Karpas-422 (cell line): ENCODE data around the gene COA7. TPM values are rescaled to one million over a fixed set of nuclear protein-coding genes. Genes with fewer than 3 reads are reported as not detected.
"Not testable (repeated sequence)": the region's sequence is repeated elsewhere in the genome, so short reads cannot be mapped to it uniquely, and the experiment has no call there.

Experiments
- DNase-seq: peaks from one replicate; pipeline ENCODE4 v3.0.0-alpha.2; 2015
- H2AFZ ChIP-seq: fragments of 200-600 bp; sonication (generic); 2 replicates; pipeline ENCODE4 v1.6.1; 2014; ENCODE audit warnings: antibody characterized with exemption, low read length, mixed read lengths
- H3K27ac ChIP-seq: fragments of 200-600 bp; sonication (generic); 2 replicates; pipeline ENCODE4 v1.5.1; 2014; ENCODE audit warnings: mild to moderate bottlenecking, low read length, moderate library complexity
- H3K27me3 ChIP-seq: fragments of 200-600 bp; sonication (generic); 2 replicates; pipeline ENCODE4 v1.6.1; 2014; ENCODE audit warnings: low read length, mixed read lengths
- H3K36me3 ChIP-seq: fragments of 200-600 bp; sonication (generic); 2 replicates; pipeline ENCODE4 v1.6.1; 2014; ENCODE audit warnings: low read length, mixed read lengths; ENCODE audit not compliant: insufficient read depth
- H3K4me1 ChIP-seq: fragments of 200-600 bp; sonication (generic); 2 replicates; pipeline ENCODE4 v1.6.1; 2014; ENCODE audit warnings: mild to moderate bottlenecking, low read length, mixed read lengths
- H3K4me2 ChIP-seq: fragments of 200-600 bp; sonication (generic); 2 replicates; pipeline ENCODE4 v1.6.1; 2014; ENCODE audit warnings: low read length, low read depth, mild to moderate bottlenecking; ENCODE audit not compliant: poor library complexity, severe bottlenecking
- H3K4me3 ChIP-seq: fragments of 200-600 bp; sonication (generic); 2 replicates; pipeline ENCODE4 v1.5.1; 2014; ENCODE audit warnings: mild to moderate bottlenecking, antibody characterized with exemption, low read length, mixed read lengths
- H3K79me2 ChIP-seq: fragments of 200-600 bp; sonication (generic); 2 replicates; pipeline ENCODE4 v1.6.1; 2014; ENCODE audit warnings: mild to moderate bottlenecking, low read length, mixed read lengths
- H3K9ac ChIP-seq: fragments of 200-600 bp; sonication (generic); 2 replicates; pipeline ENCODE4 v1.6.0; 2014; ENCODE audit warnings: low read length
- H3K9me2 ChIP-seq: fragments of 200-600 bp; sonication (generic), shearing (Covaris generic); replicated peaks from 2 replicates; pipeline ENCODE4 v1.6.0; 2014; ENCODE audit warnings: mild to moderate bottlenecking, low read length, moderate library complexity; ENCODE audit not compliant: insufficient read depth
- H3K9me3 ChIP-seq: fragments of 300-700, 200-600 bp; sonication (generic); 2 replicates; pipeline ENCODE4 v1.6.1; 2014; ENCODE audit warnings: low read length, mixed read lengths
- H4K20me1 ChIP-seq: fragments of 200-600 bp; sonication (generic); 2 replicates; pipeline ENCODE4 v1.6.1; 2014; ENCODE audit warnings: mild to moderate bottlenecking, antibody characterized with exemption, low read length, low read depth; ENCODE audit not compliant: insufficient read depth
- total RNA-seq: library from RNA; depleted of rRNA; stranded (reverse); fragments of >200 nt; shearing (Covaris generic); gene quantifications from 2 replicates; pipeline ENCODE4 v1.2.3, GENCODE V29; 2014; ENCODE audit warnings: low replicate concordance; rRNA removed

COA7 gene
- total RNA-seq = 10.8 and 11.3 TPM in 2 replicates

DNA sequence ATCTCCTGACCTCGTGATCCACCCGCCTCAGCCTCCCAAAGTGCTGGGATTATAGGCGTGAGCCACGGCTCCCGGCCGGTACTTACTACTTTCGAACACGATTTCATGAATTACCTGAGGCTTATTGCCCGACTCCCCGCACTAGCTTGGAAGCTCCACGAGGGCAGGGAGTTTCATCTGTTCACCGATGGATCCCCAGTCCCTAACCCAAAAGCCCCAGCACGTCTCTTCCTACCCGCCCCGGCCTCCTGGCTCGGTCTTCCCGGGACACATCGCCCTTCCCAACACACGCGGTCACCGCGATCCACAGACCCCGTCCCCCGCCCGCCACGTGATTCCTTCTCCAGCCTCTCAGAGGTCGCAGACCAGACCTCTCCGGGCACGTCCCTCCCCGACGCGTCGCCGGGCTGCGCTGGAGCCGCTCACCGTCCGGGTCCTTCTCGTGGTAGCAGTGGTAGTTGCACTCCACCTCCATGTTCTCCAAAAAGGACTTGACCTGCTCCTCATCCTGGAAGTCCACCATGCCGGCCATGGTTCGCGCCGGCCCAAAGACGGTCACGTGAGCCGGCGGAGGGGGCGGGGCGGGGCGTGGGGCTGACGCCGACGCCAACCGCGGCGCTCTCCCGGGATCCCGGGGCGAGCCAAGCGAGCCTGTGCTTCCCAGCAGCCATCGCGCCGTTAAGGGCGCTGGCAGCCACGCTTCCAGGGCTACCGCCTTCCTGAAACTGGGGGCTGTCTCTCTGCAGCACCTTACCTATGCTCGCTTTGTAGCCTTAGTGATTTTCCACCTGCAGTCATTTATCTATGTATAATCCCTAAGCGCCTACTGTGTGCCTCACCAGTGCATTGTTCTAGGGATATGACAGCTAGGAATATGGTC lies at the start of gene COA7:
TSS of gene COA7 (minus strand) at position 553 of the 880 bp plus-strand sequence. CDS start at position 532, 21 bp downstream.
- no peaks in the 10 kb centered on the region for H3K9me3 ChIP-seq
- peak within 1 kb of the TSS; percentile 92 for H3K4me3 ChIP-seq
- peaks cover 54% of the 10 kb centered on the region for H3K79me2 ChIP-seq
- peak within 1 kb of the TSS; percentile 86 for H3K9ac ChIP-seq
- H3K4me1 ChIP-seq = peaks cover 23% of the 10 kb centered on the region
- H3K27me3 ChIP-seq = no peaks in the 10 kb centered on the region
- peak within 1 kb of the TSS; percentile 93 for H3K4me2 ChIP-seq
- no peaks in the 10 kb centered on the region; the same call in 1 of the 2 replicates for H4K20me1 ChIP-seq
- DNase-seq = peak; percentile 94
- H3K36me3 ChIP-seq = peaks cover 4% of the 10 kb centered on the region; the same call in 1 of the 2 replicates
- H3K9me2 ChIP-seq = no peaks in the 10 kb centered on the region
- H3K27ac ChIP-seq = peak within 1 kb of the TSS; percentile 29; the same call in 1 of the 2 replicates
- peak within 1 kb of the TSS; percentile 88 for H2AFZ ChIP-seq

DNA sequence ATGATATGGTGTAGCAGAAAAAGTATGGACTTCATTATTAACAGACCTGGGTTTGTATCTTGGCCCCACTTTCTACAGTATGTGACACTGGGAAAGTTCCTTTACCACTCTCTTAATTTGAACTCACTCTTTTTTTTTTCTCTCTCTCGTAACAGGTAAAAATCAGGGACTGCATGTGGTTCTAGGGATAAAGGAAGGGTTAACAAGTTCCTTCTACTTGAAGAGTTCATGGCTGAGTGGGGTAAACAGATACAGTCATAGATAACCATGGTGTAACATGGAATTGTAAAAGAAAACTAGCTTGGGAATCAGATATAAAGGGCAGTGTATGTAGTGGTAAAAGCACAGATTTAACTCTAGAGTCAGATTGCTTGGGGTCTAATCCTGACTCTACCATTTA lies 49.3 kb upstream of the COA7 start:
- Histone ChIP-seq H3K27ac (no peak overlapping the region), H3K4me1 (no peaks in the 10 kb centered on the region), H3K4me2 (no peak overlapping the region), H3K9ac (no peak overlapping the region), H3K36me3 (no peaks in the 10 kb centered on the region), H3K79me2 (peaks cover 71% of the 10 kb centered on the region), H3K9me2 (no peaks in the 10 kb centered on the region), H3K9me3 (no peaks in the 10 kb centered on the region), H3K27me3 (no peaks in the 10 kb centered on the region), H3K4me3 (no peak overlapping the region), H4K20me1 (no peaks in the 10 kb centered on the region), H2AFZ (no peak overlapping the region)
- no peak for DNase-seq

DNA sequence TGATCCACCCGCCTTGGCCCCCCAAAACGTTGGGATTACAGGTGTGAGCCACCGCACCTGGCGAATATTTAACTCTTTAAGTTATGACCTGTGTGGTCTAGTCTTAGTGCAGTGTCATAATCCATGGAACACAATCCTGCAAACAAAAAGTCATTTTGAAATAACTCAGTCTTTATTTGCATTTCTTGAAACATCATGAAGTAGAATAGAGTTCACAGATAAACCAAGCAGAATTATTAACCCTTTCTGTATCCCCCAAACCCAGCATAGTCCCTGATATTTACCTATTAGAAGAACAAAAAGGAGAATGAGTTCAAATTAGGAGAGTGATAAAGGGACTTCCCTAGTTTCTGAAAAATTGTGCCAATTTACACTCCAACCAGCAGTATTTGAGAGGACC lies 48.0 kb upstream of the COA7 start:
- H3K9me2 ChIP-seq = no peaks in the 10 kb centered on the region
- no peaks in the 10 kb centered on the region for H3K27me3 ChIP-seq
- H3K9me3 ChIP-seq = no peaks in the 10 kb centered on the region
- no peak for DNase-seq
- no peaks in the 10 kb centered on the region for H4K20me1 ChIP-seq
- no peak overlapping the region for H3K9ac ChIP-seq
- H3K4me3 ChIP-seq = no peak overlapping the region
- H2AFZ ChIP-seq = no peak overlapping the region
- H3K79me2 ChIP-seq = peaks cover 73% of the 10 kb centered on the region
- no peak overlapping the region for H3K27ac ChIP-seq
- H3K4me1 ChIP-seq = no peaks in the 10 kb centered on the region
- H3K36me3 ChIP-seq = no peaks in the 10 kb centered on the region
- no peak overlapping the region for H3K4me2 ChIP-seq

DNA sequence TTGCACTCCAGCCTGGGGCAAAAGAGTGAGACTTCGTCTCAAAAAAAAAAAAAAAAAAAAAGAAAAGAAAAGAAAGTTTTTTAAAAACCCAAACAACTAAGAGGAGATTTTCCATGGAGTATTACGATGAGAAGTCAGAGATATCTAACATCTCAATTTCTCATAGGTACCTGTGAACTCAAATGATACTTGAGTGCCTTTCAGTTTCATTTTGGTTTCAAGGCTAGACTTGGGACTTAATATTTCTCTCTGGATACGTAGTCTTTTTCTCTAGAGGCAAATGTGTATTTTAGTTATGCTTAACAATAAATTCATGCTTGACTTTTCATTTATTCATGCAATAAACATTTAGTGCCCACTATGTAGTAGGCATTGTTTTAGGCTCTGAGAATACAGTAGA lies 43.1 kb upstream of the COA7 start:
- H3K79me2 ChIP-seq = peaks cover 83% of the 10 kb centered on the region
- H3K36me3 ChIP-seq = no peaks in the 10 kb centered on the region
- H3K27ac ChIP-seq = no peak overlapping the region
- no peaks in the 10 kb centered on the region for H3K9me3 ChIP-seq
- no peak overlapping the region for H3K4me2 ChIP-seq
- no peak overlapping the region for H3K9ac ChIP-seq
- H2AFZ ChIP-seq = no peak overlapping the region
- DNase-seq = no peak
- no peaks in the 10 kb centered on the region for H4K20me1 ChIP-seq
- no peaks in the 10 kb centered on the region for H3K4me1 ChIP-seq
- no peaks in the 10 kb centered on the region for H3K27me3 ChIP-seq
- no peak overlapping the region for H3K4me3 ChIP-seq
- H3K9me2 ChIP-seq = no peaks in the 10 kb centered on the region

DNA sequence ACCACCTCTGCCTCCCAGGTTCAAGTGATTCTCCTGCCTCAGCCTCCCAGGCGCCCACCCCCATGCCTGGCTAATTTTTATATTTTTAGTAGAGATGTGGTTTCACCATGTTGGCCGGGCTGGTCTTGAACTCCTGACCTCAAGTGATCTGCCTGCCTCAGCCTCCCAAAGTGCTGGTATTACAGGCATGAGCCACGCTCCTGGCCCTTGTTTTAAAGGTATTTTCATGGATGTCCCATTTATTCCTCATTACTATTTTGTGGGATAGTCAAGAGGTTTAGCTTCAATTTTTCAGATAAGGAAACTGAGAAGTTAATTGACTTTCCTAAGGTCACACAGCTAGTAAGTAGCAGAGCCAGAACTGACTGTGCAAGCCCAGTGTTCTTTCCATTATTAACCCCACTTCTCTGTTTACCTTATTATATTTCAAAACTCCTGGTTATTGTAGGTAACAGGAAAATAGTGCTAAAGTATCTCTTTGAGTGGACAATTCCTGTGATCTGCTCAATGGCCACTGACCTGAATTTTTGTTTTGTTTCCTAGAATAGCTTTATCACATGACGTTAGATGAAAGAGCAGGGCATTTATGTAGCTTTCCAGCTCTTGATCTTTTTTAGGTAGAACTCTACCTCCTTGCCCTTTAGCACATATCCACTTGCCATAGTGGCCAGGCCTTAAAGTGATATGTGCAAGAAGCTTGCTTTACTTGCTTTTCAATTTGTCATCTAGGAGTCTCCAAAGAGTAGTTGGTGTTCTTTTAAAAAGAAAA lies 41.7 kb upstream of the COA7 start:
- no peak for DNase-seq
- no peaks in the 10 kb centered on the region for H3K36me3 ChIP-seq
- no peaks in the 10 kb centered on the region for H4K20me1 ChIP-seq
- H3K9ac ChIP-seq = no peak overlapping the region
- H3K9me3 ChIP-seq = no peaks in the 10 kb centered on the region
- H3K4me2 ChIP-seq = no peak overlapping the region
- H3K4me1 ChIP-seq = no peaks in the 10 kb centered on the region
- no peak overlapping the region for H2AFZ ChIP-seq
- H3K9me2 ChIP-seq = no peaks in the 10 kb centered on the region
- H3K27me3 ChIP-seq = no peaks in the 10 kb centered on the region
- H3K4me3 ChIP-seq = no peak overlapping the region
- H3K79me2 ChIP-seq = peaks cover 83% of the 10 kb centered on the region
- no peak overlapping the region for H3K27ac ChIP-seq

DNA sequence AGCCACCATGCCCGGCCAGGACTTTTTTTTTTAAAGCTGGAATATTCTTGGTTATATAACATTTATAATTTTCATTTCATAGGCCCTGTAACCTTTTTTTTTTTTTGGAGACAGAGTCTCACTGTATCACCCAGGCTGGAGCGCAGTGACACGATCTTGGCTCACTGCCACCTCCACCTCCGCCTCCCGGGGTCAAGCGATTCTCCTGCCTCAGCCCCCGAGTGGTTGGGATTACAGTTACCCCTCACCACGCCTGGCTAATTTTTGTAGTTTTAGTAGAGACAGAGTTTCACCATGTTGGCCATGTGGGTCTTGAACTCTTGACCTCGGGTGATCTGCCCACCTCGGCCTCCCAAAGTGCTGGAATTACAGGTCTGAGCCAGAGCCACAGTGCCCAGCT lies 40.7 kb upstream of the COA7 start:
- DNase-seq = no peak
- Histone ChIP-seq H3K4me3 (no peak overlapping the region), H3K4me1 (no peaks in the 10 kb centered on the region), H3K9ac (no peak overlapping the region), H3K4me2 (no peak overlapping the region), H3K9me3 (no peaks in the 10 kb centered on the region), H2AFZ (no peak overlapping the region), H3K79me2 (peaks cover 84% of the 10 kb centered on the region), H3K27ac (no peak overlapping the region), H4K20me1 (no peaks in the 10 kb centered on the region), H3K36me3 (no peaks in the 10 kb centered on the region), H3K27me3 (no peaks in the 10 kb centered on the region), H3K9me2 (no peaks in the 10 kb centered on the region)

DNA sequence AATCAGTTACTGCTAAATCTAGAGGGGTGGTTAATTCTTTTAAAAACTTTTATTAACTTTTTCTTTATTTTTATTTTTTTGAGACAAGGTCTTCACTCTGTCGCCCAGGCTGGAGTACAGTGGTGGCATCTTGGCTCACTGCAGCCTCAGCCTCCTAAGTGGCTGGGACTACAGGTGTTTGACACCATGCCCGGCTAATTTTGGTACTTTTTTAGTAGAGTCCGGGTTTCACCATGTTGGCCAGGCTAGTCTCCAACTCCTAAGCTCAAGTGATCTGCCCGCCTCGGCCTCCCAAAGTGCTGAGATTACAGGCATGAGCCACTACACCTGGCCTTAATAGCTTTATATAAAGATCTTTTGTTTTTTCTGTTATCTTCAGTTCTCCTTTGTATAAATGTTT lies 40.0 kb upstream of the COA7 start:
- Histone ChIP-seq H3K27me3 (no peaks in the 10 kb centered on the region), H3K79me2 (peaks cover 85% of the 10 kb centered on the region), H3K9me3 (no peaks in the 10 kb centered on the region), H3K4me2 (no peak overlapping the region), H3K36me3 (no peaks in the 10 kb centered on the region), H3K9ac (no peak overlapping the region), H3K4me1 (no peaks in the 10 kb centered on the region), H2AFZ (no peak overlapping the region), H3K4me3 (no peak overlapping the region), H3K9me2 (no peaks in the 10 kb centered on the region), H3K27ac (no peak overlapping the region), H4K20me1 (no peaks in the 10 kb centered on the region)
- no peak for DNase-seq

DNA sequence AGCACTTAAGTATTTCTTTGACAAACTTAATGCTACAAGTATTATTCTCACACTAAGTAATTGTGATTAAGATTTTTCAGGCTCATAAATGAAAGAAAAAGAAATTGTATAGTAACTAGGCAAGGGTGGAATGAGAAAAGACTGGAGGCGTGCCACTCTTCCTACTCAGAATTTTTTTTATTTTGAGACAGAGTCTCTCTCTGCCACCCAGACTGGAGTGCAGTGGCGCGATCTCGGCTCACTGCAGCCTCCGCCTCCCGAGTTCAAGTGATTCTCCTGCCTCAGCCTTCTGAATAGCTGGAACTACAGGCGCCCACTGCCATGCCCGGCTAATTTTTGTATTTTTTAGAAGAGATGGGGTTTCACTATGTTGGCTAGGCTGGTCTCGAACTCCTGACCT lies 37.2 kb upstream of the COA7 start:
- H3K4me2 ChIP-seq, H3K36me3 ChIP-seq, H3K9me2 ChIP-seq, H3K27ac ChIP-seq, H3K4me1 ChIP-seq, H4K20me1 ChIP-seq, H3K4me3 ChIP-seq, H3K9ac ChIP-seq, H3K9me3 ChIP-seq, H2AFZ ChIP-seq, H3K27me3 ChIP-seq, DNase-seq: not testable (repeated sequence)
- peaks cover 93% of the 10 kb centered on the region for H3K79me2 ChIP-seq
